ENCODE data around the gene DEFB129. TPM values are rescaled to one million over a fixed set of nuclear protein-coding genes. Genes with fewer than 3 reads are reported as not detected.

The DEFB129 gene
- total and polyA plus RNA-seq, 9 of the 15 experiments (the other 6 are each of a cell fraction or from before 2014, with no cell fraction given), result not detected

DNA sequence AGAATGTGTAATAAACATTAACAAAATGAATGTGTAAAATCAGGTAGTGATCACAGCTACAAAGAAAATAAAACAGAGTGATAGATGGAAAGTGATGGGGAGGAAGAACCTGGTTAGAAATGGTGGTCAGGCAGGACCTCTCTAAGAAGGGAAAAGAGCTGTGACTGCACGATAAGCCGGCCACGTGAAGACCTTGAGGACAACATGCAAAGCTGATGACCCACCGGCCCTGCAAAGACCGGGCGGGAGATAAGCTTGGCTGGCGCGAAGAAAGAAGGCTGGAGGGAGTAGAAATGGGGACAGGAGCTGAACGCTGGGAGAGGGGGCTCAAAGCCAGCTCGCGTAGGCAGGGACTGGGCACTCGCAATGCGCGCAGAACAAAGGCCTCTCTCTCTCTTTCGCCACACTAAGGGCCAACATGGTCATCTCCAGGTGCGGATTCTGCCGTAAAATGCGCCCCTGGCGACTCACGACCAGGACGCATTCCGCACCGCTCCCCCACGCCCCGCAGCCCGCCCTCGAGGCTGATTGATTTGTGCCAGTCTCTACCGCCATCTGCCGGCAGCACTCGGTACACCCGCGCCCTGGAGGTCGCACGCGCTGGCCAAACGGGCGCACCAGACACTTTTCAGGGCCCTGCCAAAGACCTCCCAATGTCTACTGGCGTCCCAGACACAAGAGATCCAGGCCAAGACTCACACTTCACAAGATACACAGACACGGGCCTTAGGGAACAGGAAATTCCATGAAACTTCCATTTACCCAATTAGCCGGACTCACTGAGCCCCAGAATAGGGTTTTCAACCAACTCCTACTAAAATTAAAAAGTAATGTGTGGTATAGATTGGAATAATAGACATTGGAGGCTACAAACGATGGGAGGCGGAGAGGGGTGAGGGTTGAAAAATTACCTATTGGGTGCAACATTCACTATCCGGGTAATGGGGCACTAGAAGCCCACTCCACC, 39.8 kb downstream of the DEFB129 start (continued):
- TF ChIP-seq, protein P1, sequence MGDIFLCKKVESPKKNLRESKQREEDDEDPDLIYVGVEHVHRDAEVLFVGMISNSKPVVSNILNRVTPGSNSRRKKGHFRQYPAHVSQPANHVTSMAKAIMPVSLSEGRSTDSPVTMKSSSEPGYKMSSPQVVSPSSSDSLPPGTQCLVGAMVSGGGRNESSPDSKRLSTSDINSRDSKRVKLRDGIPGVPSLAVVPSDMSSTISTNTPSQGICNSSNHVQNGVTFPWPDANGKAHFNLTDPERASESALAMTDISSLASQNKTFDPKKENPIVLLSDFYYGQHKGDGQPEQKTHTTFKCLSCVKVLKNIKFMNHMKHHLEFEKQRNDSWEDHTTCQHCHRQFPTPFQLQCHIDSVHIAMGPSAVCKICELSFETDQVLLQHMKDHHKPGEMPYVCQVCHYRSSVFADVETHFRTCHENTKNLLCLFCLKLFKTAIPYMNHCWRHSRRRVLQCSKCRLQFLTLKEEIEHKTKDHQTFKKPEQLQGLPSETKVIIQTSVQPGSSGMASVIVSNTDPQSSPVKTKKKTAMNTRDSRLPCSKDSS (IDR thresholded peaks at IDR 0.05; ENCODE audit: low read depth, partially characterized antibody), result no peak
- TF ChIP-seq, protein P2, sequence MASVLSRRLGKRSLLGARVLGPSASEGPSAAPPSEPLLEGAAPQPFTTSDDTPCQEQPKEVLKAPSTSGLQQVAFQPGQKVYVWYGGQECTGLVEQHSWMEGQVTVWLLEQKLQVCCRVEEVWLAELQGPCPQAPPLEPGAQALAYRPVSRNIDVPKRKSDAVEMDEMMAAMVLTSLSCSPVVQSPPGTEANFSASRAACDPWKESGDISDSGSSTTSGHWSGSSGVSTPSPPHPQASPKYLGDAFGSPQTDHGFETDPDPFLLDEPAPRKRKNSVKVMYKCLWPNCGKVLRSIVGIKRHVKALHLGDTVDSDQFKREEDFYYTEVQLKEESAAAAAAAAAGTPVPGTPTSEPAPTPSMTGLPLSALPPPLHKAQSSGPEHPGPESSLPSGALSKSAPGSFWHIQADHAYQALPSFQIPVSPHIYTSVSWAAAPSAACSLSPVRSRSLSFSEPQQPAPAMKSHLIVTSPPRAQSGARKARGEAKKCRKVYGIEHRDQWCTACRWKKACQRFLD (CRISPR knock-in tag; IDR thresholded peaks at IDR 0.05), result peak; percentile 88
- TF ChIP-seq E2F3 (CRISPR knock-in tag; IDR thresholded peaks at IDR 0.05) (peak; percentile 85), GTF2E2 (tag; IDR thresholded peaks at IDR 0.05) (no peak), GATAD2B (IDR thresholded peaks at IDR 0.05; ENCODE audit: borderline replicate concordance) (0 out of 2 replicates have a peak, but pooled peaks have one; percentile 14), ATF1 (CRISPR knock-in tag; IDR thresholded peaks at IDR 0.05) (no peak), ATF1 (tag; IDR thresholded peaks at IDR 0.05) (peak; percentile 84), YY1 (IDR thresholded peaks at IDR 0.05; ENCODE audit: borderline replicate concordance in 1 of 3, control insufficient read depth in 1 of 3, extremely low read depth in 1 of 3, insufficient read depth in 3 of 3, insufficient read length in 1 of 3, insufficient replicate concordance in 2 of 3, low read depth in 1 of 3, low read length in 2 of 3) (peak in 1 of 3 experiments; percentile 55), ZNF140 (CRISPR knock-in tag; IDR thresholded peaks at IDR 0.05) (no peak), ETV5 (CRISPR knock-in tag; IDR thresholded peaks at IDR 0.05; ENCODE audit: low read depth) (peak; percentile 87)
- TF ChIP-seq, protein P3, sequence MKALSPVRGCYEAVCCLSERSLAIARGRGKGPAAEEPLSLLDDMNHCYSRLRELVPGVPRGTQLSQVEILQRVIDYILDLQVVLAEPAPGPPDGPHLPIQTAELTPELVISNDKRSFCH (CRISPR knock-in tag; IDR thresholded peaks at IDR 0.05), result no peak
- TF ChIP-seq, protein P3 (tag; IDR thresholded peaks at IDR 0.05), result peak; percentile 97
- TF ChIP-seq, protein P4, sequence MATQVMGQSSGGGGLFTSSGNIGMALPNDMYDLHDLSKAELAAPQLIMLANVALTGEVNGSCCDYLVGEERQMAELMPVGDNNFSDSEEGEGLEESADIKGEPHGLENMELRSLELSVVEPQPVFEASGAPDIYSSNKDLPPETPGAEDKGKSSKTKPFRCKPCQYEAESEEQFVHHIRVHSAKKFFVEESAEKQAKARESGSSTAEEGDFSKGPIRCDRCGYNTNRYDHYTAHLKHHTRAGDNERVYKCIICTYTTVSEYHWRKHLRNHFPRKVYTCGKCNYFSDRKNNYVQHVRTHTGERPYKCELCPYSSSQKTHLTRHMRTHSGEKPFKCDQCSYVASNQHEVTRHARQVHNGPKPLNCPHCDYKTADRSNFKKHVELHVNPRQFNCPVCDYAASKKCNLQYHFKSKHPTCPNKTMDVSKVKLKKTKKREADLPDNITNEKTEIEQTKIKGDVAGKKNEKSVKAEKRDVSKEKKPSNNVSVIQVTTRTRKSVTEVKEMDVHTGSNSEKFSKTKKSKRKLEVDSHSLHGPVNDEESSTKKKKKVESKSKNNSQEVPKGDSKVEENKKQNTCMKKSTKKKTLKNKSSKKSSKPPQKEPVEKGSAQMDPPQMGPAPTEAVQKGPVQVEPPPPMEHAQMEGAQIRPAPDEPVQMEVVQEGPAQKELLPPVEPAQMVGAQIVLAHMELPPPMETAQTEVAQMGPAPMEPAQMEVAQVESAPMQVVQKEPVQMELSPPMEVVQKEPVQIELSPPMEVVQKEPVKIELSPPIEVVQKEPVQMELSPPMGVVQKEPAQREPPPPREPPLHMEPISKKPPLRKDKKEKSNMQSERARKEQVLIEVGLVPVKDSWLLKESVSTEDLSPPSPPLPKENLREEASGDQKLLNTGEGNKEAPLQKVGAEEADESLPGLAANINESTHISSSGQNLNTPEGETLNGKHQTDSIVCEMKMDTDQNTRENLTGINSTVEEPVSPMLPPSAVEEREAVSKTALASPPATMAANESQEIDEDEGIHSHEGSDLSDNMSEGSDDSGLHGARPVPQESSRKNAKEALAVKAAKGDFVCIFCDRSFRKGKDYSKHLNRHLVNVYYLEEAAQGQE (IDR thresholded peaks at IDR 0.05; ENCODE audit: borderline replicate concordance), result peak; percentile 82
- TF ChIP-seq, protein P4 (CRISPR knock-in tag; IDR thresholded peaks at IDR 0.05; ENCODE audit: low read depth), result no peak

All from K562 (cell line).